ENCODE measurements around the gene CLK4. TPM values are rescaled to one million over a fixed set of nuclear protein-coding genes. Genes with fewer than 3 reads are reported as not detected.

The CLK4 gene
- total and polyA plus RNA-seq, 2 of the 8 experiments (the other 6 are each of a cell fraction or from before 2014, with no cell fraction given), result 8.1 to 12.6 TPM

DNA sequence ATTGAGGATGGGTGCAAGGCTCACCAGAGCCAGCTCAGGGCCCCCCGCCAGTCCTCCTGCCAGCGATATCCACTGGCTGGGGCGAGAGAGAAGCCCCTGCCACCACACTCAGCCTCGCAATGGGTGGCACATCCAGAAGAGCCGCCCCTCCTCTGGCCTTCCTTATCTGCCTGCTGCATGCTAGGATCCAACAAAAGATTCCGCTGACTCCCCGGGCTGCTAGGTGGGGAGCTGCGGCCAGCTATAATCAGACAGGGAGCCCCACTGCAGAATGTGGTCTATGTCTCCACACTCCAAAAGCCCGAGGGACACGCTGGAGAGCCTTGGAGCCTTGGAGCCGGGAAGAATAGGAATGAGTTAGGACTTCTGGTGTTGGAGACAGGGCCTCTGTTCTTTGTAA is 69.4 kb downstream of the CLK4 start:
- H4K5ac ChIP-seq (ENCODE audit: insufficient read length, low read depth, low read length), result no peak overlapping the region
- no peak overlapping the region for H3K14ac ChIP-seq (ENCODE audit: insufficient read length)
- no peak overlapping the region for H2AFZ ChIP-seq (ENCODE audit: low read length)
- H2BK120ac ChIP-seq (replicated peaks; ENCODE audit: low read depth, low read length), result no peak overlapping the region
- H2BK20ac ChIP-seq (ENCODE audit: low read length), result peak overlapping the region; percentile 22; the same call in 1 of the 2 replicates
- DNase-seq (ENCODE audit: low read depth in 1 of 2, low spot score in 2 of 2), result no peak
- H3K23me2 ChIP-seq (ENCODE audit: low read depth, low read length), result no peaks in the 10 kb centered on the region
- 0 out of 2 replicates have a peak overlapping the region, but pooled peaks have one; percentile 28 for H4K8ac ChIP-seq (ENCODE audit: extremely low read depth, insufficient read depth, low read length)
- H3K4me2 ChIP-seq (ENCODE audit: insufficient read depth in 1 of 2, low read depth in 2 of 2, low read length in 2 of 2), result no peak overlapping the region
- peak overlapping the region; percentile 68; the same call in 1 of the 2 replicates for H2BK12ac ChIP-seq (ENCODE audit: low read depth, low read length)
- no peak overlapping the region for H3K4me3 ChIP-seq (ENCODE audit: extremely low read depth in 1 of 4, insufficient read depth in 2 of 4, low read depth in 3 of 4, low read length in 4 of 4)
- peaks cover 0 to 2% (median 0%) of the 10 kb centered on the region in 4 experiments; a peak in 2 of 7 replicates for H3K27me3 ChIP-seq (replicated peaks in 1 of 4; ENCODE audit: control insufficient read depth in 3 of 4, extremely low read depth in 1 of 4, insufficient read depth in 3 of 4, low read length in 3 of 4)
- peaks cover 2 to 24% (median 9%) of the 10 kb centered on the region in 4 experiments for H3K4me1 ChIP-seq (replicated peaks in 1 of 4; ENCODE audit: control insufficient read depth in 3 of 4, insufficient read depth in 4 of 4, low read length in 3 of 4)
- H3K79me1 ChIP-seq (ENCODE audit: low read depth, low read length), result no peaks in the 10 kb centered on the region; the same call in 1 of the 2 replicates
- WGBS, 2 experiments (ENCODE audit: extremely low coverage in 1 of 2, insufficient coverage in 1 of 2, insufficient read length in 1 of 2, insufficient replicate concordance in 2 of 2, low coverage in 1 of 2, low lambda C conversion rate in 2 of 2, missing lambda C conversion rate in 1 of 2), result 91% methylated on average over 11 of the region's 11 CpGs; no CpG with 5 or more reads in 1 of the 2 experiments
- no peak overlapping the region for H3K9ac ChIP-seq (replicated peaks in 1 of 4; ENCODE audit: extremely low read depth in 1 of 4, low read depth in 3 of 4, low read length in 3 of 4)
- H4K20me1 ChIP-seq (replicated peaks in 1 of 2; ENCODE audit: control insufficient read depth in 1 of 2, insufficient read depth in 2 of 2, low read length in 2 of 2), result no peaks in the 10 kb centered on the region
- FAIRE-seq, result no peak
- no peaks in the 10 kb centered on the region for H3K36me3 ChIP-seq (ENCODE audit: control insufficient read depth in 2 of 4, insufficient read depth in 4 of 4, low read length in 3 of 4)
- ChIA-PET POLR2A (ENCODE audit: partially characterized antibody) (interaction anchor here (0.5 to 1.0 kb wide), 2 partner anchors 48 to 150 kb away, joined by 3 read pairs; no protein-coding TSS in a partner anchor), CTCF (ENCODE audit: partially characterized antibody) (interaction anchor here (1.1 to 2.5 kb wide), 2 partner anchors 21 to 96 kb away, joined by 3 to 9 read pairs; no protein-coding TSS in a partner anchor)
- H2BK15ac ChIP-seq (ENCODE audit: low read length), result no peak overlapping the region
- H3K4ac ChIP-seq (replicated peaks; ENCODE audit: insufficient read length, low read depth, low read length), result no peak overlapping the region
- H3K23ac ChIP-seq (ENCODE audit: insufficient read length), result no peak overlapping the region
- H3K79me2 ChIP-seq (ENCODE audit: control insufficient read depth in 1 of 2, insufficient read depth in 2 of 2, low read length in 2 of 2), result no peaks in the 10 kb centered on the region
- H3K18ac ChIP-seq (ENCODE audit: extremely low read depth, low read length), result no peak overlapping the region
- H3K9me3 ChIP-seq (ENCODE audit: insufficient read depth in 2 of 2, low read depth in 1 of 2, low read length in 1 of 2), result no peaks in the 10 kb centered on the region
- H4K91ac ChIP-seq (replicated peaks; ENCODE audit: insufficient read length, low read length), result peak overlapping the region; percentile 52
- no peak overlapping the region for H3K27ac ChIP-seq (ENCODE audit: low read depth, low read length)
- peak overlapping the region; percentile 56; the same call in 1 of the 2 replicates for H2BK5ac ChIP-seq (ENCODE audit: low read depth, low read length)
- 0 out of 2 replicates have a peak overlapping the region, but pooled peaks have one; percentile 92 for H2AK5ac ChIP-seq (ENCODE audit: low read depth, low read length)
- no peak overlapping the region for H3K56ac ChIP-seq (replicated peaks; ENCODE audit: insufficient read length, low read depth, low read length)
- TF ChIP-seq SAP30 (IDR thresholded peaks at IDR 0.05; ENCODE audit: insufficient read depth, insufficient replicate concordance, low read length) (no peak), SP1 (IDR thresholded peaks at IDR 0.05; ENCODE audit: low read depth, low read length) (no peak), TEAD4 (IDR thresholded peaks at IDR 0.05; ENCODE audit: low read depth, low read length) (no peak), ZNF274 (IDR thresholded peaks at IDR 0.05; ENCODE audit: borderline replicate concordance, extremely low read depth, low read length) (no peak), BACH1 (IDR thresholded peaks at IDR 0.05; ENCODE audit: low read length) (no peak), CHD2 (IDR thresholded peaks at IDR 0.05; ENCODE audit: low read length) (no peak), BCL11A (IDR thresholded peaks at IDR 0.05; ENCODE audit: low read depth in 2 of 2, low read length in 2 of 2) (no peak), ASH2L (IDR thresholded peaks at IDR 0.05; ENCODE audit: low read length) (no peak), SP2 (IDR thresholded peaks at IDR 0.05; ENCODE audit: low read length) (no peak), EGR1 (IDR thresholded peaks at IDR 0.05; ENCODE audit: borderline replicate concordance, low read depth, low read length) (no peak), RFX5 (IDR thresholded peaks at IDR 0.05; ENCODE audit: borderline replicate concordance, low read depth, low read length) (no peak), SIRT6 (IDR thresholded peaks at IDR 0.05; ENCODE audit: low read length) (no peak), FOSL1 (IDR thresholded peaks at IDR 0.05; ENCODE audit: insufficient read depth, low read depth, low read length) (no peak), HDAC6 (IDR thresholded peaks at IDR 0.05; ENCODE audit: low read depth, low read length) (no peak)
- TF ChIP-seq, protein P1, sequence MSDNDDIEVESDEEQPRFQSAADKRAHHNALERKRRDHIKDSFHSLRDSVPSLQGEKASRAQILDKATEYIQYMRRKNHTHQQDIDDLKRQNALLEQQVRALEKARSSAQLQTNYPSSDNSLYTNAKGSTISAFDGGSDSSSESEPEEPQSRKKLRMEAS (IDR thresholded peaks at IDR 0.05), result no peak

All from H1 (cell line).